Amygdala (tissue), 56 donors: Measurements from ENCODE around the gene CREB3.

Experiments used
- DNase-seq, 56 donors: peaks; one replicate each; lab custom pipeline; 2025; lab: John Stamatoyannopoulos, UW

The CREB3 gene

DNA sequence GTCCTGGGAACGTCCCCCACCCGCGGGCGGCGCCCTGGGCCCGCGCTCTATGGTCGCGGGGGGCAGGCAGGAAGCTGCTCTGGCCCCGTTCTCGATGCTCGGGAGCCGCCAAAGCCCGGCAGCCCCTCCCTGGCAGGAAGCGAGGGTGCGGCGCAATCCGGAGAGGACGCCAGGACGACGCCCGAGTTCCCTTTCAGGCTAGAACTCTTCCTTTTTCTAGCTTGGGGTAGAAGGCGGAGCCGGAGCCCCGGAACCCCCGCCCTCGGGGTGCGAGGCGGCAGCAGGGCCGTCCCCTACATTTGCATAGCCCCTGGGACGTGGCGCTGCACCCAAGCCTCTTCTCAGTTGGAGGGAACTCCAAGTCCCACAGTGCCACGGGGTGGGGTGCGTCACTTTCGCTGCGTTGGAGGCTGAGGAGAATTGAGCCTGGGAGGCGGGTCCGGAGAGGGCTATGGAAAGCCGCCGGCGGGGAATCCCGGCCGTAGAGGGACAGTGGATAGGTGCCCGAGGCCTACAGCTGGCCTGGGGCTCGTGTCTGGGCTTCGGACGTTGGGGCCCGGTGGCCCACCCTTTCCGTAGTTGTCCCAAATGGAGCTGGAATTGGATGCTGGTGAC lies at the start of gene CREB3, which contains the start of gene TLN1:
Gene CREB3 (plus strand): TSS at position 482 of the 615 bp plus-strand sequence. CDS start 107 bp downstream, at position 589.
Gene TLN1 (minus strand): TSS at position 11 of the 615 bp plus-strand sequence. CDS start 6,501 bp downstream, outside the sequence.
- DNase-seq: peak; percentile 73 to 100 (median 97)

GRCh38 chr9:35683323-35683722 lies 49.1 kb upstream of the CREB3 start:
- no peak for DNase-seq

DNA sequence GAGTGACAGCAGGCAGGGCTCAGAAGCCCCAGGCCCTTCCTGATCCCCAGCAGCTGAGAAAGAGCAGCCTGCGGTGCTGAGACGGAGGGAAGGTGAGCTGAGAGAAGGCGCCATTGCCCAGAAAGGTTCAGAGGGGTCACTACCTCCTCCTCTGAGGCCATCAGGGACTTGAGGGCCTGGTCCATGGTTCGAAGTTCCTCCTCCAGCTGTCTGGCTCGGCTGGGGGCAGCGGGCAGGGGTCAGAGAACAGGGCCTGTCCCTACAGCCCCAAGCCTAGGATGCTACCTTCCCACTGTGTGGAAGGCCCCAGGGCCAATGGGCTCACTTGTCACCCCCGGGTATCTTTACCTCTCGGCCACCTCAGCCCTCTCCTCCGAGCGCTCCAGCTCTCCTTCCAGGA lies 47.5 kb upstream of the CREB3 start:
- DNase-seq: no peak

- no peak for DNase-seq
Measured at GRCh38 chr9:35685506-35685905, 47.0 kb upstream of the CREB3 start.

- DNase-seq: no peak
Measured at GRCh38 chr9:35686222-35687203, 46.0 kb upstream of the CREB3 start.

DNA sequence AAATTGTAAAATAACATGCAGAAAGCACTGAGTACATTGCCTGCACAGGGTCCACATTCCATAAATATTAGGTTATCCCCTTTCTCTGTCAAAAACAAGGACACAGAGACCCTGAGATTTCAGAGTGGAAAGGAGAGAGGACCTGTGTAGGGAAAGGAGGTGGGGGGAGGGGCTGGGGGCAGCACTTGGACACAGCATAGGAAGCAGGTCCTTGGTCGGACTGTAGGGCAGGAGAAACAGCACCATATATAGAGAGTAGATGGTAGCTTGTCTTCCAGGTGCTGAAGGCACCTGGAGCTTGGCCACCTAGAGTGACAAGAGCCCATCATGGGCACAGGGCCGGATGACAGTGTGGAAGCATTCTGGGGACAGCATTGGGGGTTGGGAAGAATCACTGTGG lies 45.2 kb upstream of the CREB3 start:
- DNase-seq: no peak

GRCh38 chr9:35687972-35688557 lies 44.4 kb upstream of the CREB3 start:
- DNase-seq: no peak

DNA sequence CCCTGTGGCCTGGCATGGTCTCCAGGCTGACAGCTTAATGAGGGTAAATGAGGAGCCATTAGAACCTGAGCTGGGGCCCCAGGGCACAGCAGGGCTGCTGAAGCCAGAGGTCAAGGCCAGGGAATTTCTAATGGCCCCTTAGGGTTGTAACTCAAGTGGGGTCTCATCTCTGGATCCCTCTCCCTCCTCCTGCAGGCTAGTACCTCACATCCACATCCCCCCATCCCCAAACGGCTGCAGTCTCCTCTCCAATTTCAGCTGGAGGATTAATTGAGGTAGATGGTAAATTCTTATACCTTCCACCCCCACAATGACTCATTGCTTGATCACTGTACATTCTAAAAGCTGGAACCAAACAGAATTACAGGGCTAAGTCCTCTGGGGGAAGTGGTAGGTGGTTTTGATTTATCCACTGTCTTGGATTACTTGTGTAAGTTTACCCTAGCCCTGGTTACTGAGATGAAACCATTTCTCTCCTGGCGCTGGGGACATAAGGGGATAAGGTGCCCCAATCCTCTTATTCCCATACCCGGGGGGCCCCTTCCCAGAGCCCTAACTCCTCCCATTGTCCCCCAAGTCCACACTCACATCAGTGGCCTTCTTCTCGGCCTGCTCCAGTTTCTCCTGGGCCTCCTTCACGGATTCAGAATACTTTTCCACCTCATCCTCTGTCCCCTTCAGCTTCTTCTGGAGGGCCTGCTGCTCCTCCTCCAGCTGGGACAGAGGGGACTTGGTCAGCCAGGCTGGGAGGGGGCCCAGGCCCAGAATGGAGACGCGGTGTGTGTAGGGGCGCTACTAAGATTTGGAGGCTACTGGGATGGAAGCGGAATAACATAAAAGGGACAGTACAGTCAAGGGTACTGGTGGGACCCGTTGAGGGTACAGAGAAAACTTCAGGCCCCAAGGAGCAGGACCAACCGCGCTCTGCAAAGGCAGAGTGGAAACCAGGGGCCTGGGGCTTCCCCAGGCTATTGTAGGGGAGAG lies 43.6 kb upstream of the CREB3 start:
- peak in 2 of 56 donors; percentile 3 to 9 for DNase-seq

GRCh38 chr9:35689542-35690293 lies 42.7 kb upstream of the CREB3 start, which contains the start of gene TPM2:
Gene TPM2, minus strand, starts transcription at chr9:35689925. Its CDS starts 108 bp downstream, at chr9:35689817.
- no peak for DNase-seq

GRCh38 chr9:35690294-35690613 lies 42.2 kb upstream of the CREB3 start:
- DNase-seq: no peak

DNA sequence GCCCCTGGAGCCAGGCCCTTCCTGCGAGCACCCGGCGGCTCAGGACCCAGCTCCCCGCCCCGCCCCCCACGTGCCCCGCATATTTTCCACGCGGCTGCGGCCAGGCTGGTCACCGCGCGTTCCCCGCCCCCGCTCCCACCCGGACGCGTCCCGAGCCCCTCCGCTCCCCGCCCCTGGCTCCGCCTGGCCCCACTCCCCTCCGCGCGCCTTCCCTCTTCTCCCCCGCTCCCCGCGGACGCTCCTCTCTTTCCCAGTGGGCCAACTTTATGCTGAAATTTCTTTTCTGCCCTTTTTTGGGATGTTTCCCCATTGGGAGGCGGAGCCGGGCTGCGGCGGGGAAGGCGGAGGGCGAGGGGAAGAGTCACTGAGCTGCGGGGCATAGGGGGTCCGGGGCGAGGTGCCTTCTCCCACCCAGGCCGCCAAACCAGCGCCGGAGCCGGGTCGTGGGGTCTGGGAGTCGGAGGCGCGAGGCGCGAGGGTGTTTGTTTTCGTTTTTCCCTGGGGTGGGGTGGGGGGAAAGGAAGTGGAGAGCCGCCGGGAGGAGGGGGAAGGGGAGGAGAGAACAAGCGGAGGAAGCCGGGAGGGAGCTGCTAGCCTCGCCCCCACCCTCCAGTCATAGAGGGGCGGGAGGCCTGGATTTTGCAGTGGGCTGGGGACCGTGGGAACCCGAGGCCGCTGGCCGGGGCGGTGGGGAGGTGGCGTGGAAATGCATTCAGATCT lies 41.7 kb upstream of the CREB3 start:
- peak in 32 of 56 donors; percentile 16 to 70 (median 38) for DNase-seq

DNA sequence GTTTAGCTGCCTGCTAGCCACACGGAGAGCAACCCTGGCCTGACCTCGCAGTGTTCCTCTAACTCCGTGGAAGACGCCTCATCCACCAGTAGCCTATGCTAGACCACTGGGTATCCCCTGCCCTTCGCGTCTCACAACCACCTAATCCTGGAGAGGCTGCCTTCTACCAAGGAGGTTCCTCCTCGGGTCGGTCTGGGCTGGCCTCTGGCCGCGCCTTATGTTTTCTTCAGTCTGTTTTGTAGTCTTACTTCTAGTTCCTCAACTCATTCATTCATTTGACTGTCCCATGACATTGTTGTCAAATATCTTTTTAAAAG lies 41.2 kb upstream of the CREB3 start:
- peak in 3 of 56 donors; percentile 39 to 56 (median 43) for DNase-seq

DNA sequence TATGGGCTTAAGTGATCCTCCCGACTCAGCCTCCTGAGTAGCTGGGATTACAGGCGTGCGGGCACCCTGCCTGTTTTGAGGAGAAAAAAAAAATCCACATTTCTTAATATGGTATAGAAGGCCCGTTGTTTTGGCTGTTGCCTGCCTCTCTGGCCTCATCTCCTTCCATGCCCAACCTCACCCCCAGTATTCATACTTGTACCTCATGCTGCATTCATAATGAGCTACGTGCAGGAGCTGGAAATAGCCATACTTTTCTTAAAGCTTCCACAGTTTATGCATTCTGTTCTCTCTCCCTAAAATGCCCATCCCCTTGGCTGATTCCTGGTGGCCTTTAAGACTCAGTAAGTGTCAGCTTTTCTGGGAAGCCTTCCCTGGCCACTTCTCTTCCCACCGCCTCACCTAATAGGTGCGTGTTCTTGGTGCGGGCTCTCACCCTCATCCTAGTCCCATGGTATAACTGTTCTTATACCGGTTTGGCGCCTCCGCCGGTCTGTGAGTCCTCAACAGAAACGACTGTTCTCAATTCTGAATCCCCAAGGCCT lies 40.6 kb upstream of the CREB3 start:
- DNase-seq: no peak

DNA sequence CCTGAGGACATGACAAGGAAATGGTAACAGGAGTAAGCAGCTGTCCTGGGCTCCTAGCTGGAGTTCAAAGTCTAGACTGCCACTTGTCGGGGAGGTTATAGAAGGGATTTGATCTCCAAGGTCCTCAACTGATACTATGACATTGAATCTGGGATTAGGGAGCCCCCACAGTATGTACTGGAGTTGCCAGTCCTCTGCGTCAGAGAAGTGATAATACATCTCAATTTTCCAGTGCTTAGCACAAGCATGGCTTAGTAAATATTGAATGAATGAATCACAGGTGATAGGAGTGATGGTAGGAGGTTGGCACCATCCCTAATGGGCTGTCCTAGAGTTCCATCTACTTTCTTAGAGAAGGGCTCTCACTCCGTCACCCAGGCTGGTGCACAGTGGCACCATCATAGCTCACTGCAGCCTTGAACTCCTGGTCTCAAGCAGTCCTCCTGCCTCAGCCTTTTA lies 36.5 kb upstream of the CREB3 start:
- no peak for DNase-seq

GRCh38 chr9:35696520-35697215 lies 35.8 kb upstream of the CREB3 start:
- DNase-seq: peak in 20 of 56 donors; percentile 6 to 48 (median 16)

DNA sequence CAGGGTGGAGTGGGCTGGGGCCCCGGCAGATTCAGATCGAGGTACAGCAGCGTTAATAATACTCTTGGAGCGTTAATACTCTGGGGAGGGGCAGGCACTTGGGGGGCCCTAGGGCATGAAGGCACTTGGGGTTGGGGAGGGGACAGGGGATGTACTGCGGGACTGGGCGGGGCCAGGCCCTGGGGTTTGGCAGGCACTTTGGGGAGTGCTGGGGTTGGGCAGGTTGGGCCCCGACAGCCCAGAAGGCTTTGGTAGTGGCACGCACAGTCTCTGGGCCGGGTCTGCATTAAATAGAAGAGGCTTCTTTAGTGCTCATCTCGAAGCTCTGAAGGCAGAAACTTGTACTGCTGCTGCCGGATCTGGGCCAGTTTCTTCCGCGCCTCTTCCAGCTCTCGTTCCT lies 35.0 kb upstream of the CREB3 start:
- no peak for DNase-seq

DNA sequence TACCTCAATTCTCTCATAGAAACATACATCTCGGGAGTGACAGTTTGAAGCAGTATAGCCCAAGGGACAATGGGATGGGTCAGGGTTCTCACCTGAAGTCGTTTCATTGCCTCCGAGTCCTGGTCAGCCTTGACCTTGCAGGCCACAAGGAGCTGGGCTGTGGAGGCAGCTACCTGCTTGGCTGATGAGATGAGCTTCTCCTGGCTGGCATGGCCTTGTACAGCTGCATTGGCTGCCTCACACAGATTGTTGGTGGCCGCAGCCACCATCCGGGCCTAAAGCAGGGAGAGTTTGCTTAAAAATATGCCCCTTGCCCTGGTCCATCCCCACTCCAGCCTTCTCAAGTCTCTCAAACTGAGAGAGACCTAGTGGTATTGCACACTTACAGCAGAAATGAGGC lies 34.2 kb upstream of the CREB3 start:
- DNase-seq: no peak

- DNase-seq: no peak
Measured at GRCh38 chr9:35700031-35700430, 32.4 kb upstream of the CREB3 start.
